K562 (cell line): Measurements from ENCODE around the gene FMN1. TPM values are rescaled to one million over a fixed set of nuclear protein-coding genes. Genes with fewer than 3 reads are reported as not detected.

Experiments used
- ATAC-seq: fragments of 200-7000 bp; cut with Tn5 transposase; 3 replicates; pipeline ENCODE4 v1.9.1; 2020; ENCODE audit warnings: moderate library complexity
- BruUV-seq: library from RNA; stranded (reverse); fragments of 400-500 nt; replicated peaks from 2 replicates; lab custom pipeline; 2021; lab: Mats Ljungman, UMichigan
- CTCF ChIA-PET: fragments of 300-600 bp; formaldehyde crosslinking; extraction: SDS; loops from one replicate; lab custom pipeline; 2021; ENCODE audit warnings: low intra/inter-chr PET ratio; lab: Yijun Ruan, JAX
- POLR2A ChIA-PET: fragments of 300-600, 350-650 bp; sonication (Branson Sonifier 250); formaldehyde crosslinking; extraction: SDS; loops from one replicate; lab custom pipeline; 2021; ENCODE audit warnings: antibody characterized with exemption, inconsistent platforms; lab: Yijun Ruan, JAX
- DNase-seq, 4 experiments: peaks; one replicate each; pipeline versions ENCODE4 v3.0.0 to v3.0.0-alpha.2; 2011 to 2018; ENCODE audit warnings: low spot score in 3 of 4, mixed read lengths in 3 of 4; ENCODE audit errors: extremely low read depth in 1 of 4
- FAIRE-seq: peaks from 2 replicates; lab custom pipeline; 2011; peaks lifted over from hg19 to GRCh38; lab: Jason Lieb, UNC
- H2AFZ ChIP-seq: 2 replicates; pipeline ENCODE4 v1.6.0; 2011; ENCODE audit warnings: low read depth, low read length, control low read depth, inconsistent platforms
- H3K27ac ChIP-seq: fragments of 200-600 bp; 3 replicates; pipeline ENCODE4 v1.8.0; 2011; ENCODE audit warnings: low read depth, mild to moderate bottlenecking, control low read depth, inconsistent platforms, low read length, moderate library complexity, mixed read lengths; ENCODE audit errors: extremely low read depth
- H3K27me3 ChIP-seq, 2 experiments: fragments of 300-600 bp in 1 of 2; 2 replicates in 1 of 2; 3 replicates in 1 of 2; pipeline versions ENCODE4 v1.6.0 to v1.8.0; 2011; ENCODE audit warnings: inconsistent platforms in 2 of 2, low read length in 2 of 2, mild to moderate bottlenecking in 1 of 2, mixed read lengths in 1 of 2, moderate library complexity in 1 of 2; ENCODE audit not compliant: control insufficient read depth in 2 of 2, insufficient read depth in 2 of 2
- H3K36me3 ChIP-seq: fragments of 300-600 bp; 3 replicates; pipeline ENCODE4 v1.8.0; 2011; ENCODE audit warnings: mild to moderate bottlenecking, low read length, inconsistent platforms; ENCODE audit not compliant: control insufficient read depth, insufficient read depth
- H3K4me1 ChIP-seq, 2 experiments: fragments of 200-600 bp in 1 of 2; replicated peaks in 1 of 2; 2 replicates in 1 of 2; 3 replicates in 1 of 2; pipeline versions ENCODE4 v1.5.1 to v1.8.0; 2011; ENCODE audit warnings: inconsistent platforms in 2 of 2, low read length in 2 of 2, mild to moderate bottlenecking in 1 of 2, mixed read lengths in 1 of 2, moderate library complexity in 1 of 2; ENCODE audit not compliant: control insufficient read depth in 2 of 2, insufficient read depth in 2 of 2
- H3K4me2 ChIP-seq: 2 replicates; pipeline ENCODE4 v1.6.1; 2011; ENCODE audit warnings: low read length, control low read depth, inconsistent platforms, mixed read lengths; ENCODE audit not compliant: insufficient read depth
- H3K4me3 ChIP-seq: fragments of 200-600 bp; sonication (generic), shearing (Covaris generic); 2 replicates; pipeline ENCODE4 v1.5.1; 2016; ENCODE audit warnings: control low read depth, inconsistent platforms
- H3K79me2 ChIP-seq: fragments of 200-600 bp; 3 replicates; pipeline ENCODE4 v1.8.0; 2011; ENCODE audit warnings: low read length, inconsistent platforms; ENCODE audit not compliant: control insufficient read depth, insufficient read depth
- H3K9ac ChIP-seq, 2 experiments: 2 replicates each; pipeline versions ENCODE4 v1.6.0 to v1.6.1; 2011; ENCODE audit warnings: low read depth in 2 of 2, low read length in 2 of 2, control low read depth in 1 of 2, inconsistent platforms in 1 of 2, mild to moderate bottlenecking in 1 of 2, mixed read lengths in 1 of 2; ENCODE audit not compliant: insufficient read depth in 1 of 2
- H3K9me1 ChIP-seq: one replicate; pipeline ENCODE4 v1.6.0; 2011; ENCODE audit warnings: inconsistent platforms, mild to moderate bottlenecking, low read length, moderate library complexity; ENCODE audit not compliant: control insufficient read depth, insufficient read depth
- H3K9me3 ChIP-seq: replicated peaks from 2 replicates; pipeline ENCODE4 v1.5.1; 2011; ENCODE audit warnings: low read depth, low read length, inconsistent platforms; ENCODE audit not compliant: control insufficient read depth, insufficient read depth
- H4K20me1 ChIP-seq: replicated peaks from 2 replicates; pipeline ENCODE4 v1.6.1; 2011; ENCODE audit warnings: low read length, inconsistent platforms, mixed read lengths; ENCODE audit not compliant: control insufficient read depth, insufficient read depth
- ASH1L ChIP-seq: fragments of 450-650 bp; IDR thresholded peaks from 2 replicates; pipeline ENCODE4 v1.6.1; 2018; ENCODE audit warnings: borderline replicate concordance, mild to moderate bottlenecking, low read depth; ENCODE audit not compliant: partially characterized antibody
- ELK1 ChIP-seq: sonication (generic); formaldehyde crosslinking; IDR thresholded peaks from 2 replicates; pipeline ENCODE4 v1.8.1; 2022; ENCODE audit warnings: missing genetic modification reagents
- FOXM1 ChIP-seq, 2 experiments: fragments of 450-650 bp in 1 of 2; sonication (generic) in 1 of 2; formaldehyde crosslinking in 1 of 2; IDR thresholded peaks; 2 replicates each; pipeline versions ENCODE4 v1.6.1 to v1.9.0; 2017 to 2022; ENCODE audit warnings: low read depth in 2 of 2, mild to moderate bottlenecking in 2 of 2, missing genetic modification reagents in 1 of 2, moderate library complexity in 1 of 2
- GATAD2A ChIP-seq: fragments of 450-650 bp; IDR thresholded peaks from 2 replicates; pipeline ENCODE4 v1.6.1; 2017
- HSF4 ChIP-seq: fragments of 250-450 bp; sonication (Bioruptor Pico); IDR thresholded peaks from 2 replicates; pipeline ENCODE4 v2.1.2; 2022; ENCODE audit warnings: mild to moderate bottlenecking, moderate library complexity, borderline replicate concordance
- MAZ ChIP-seq, 2 experiments: fragments of 450-650 bp in 1 of 2; sonication (generic) in 1 of 2; formaldehyde crosslinking; IDR thresholded peaks in 1 of 2; conservative IDR thresholded peaks in 1 of 2; 2 replicates each; pipeline versions ENCODE4 v1.4.0 to v1.5.0; 2020; ENCODE audit warnings: mild to moderate bottlenecking in 1 of 2, missing genetic modification reagents in 1 of 2
- MEF2A ChIP-seq: IDR thresholded peaks from 2 replicates; pipeline ENCODE4 v1.6.1; 2011; ENCODE audit warnings: low read depth, mild to moderate bottlenecking, low read length, moderate library complexity; ENCODE audit not compliant: control insufficient read depth
- NFRKB ChIP-seq: fragments of 450-650 bp; IDR thresholded peaks from 2 replicates; pipeline ENCODE4 v1.6.1; 2016; ENCODE audit warnings: low read depth
- NFYB ChIP-seq: IDR thresholded peaks from 2 replicates; pipeline ENCODE4 v1.6.1; 2011; ENCODE audit warnings: mild to moderate bottlenecking, moderate library complexity; ENCODE audit not compliant: insufficient read length; ENCODE audit errors: extremely low read depth
- NR1H2 ChIP-seq: sonication (generic); formaldehyde crosslinking; IDR thresholded peaks from 2 replicates; pipeline ENCODE4 v1.4.0; 2020; ENCODE audit warnings: mild to moderate bottlenecking, missing genetic modification reagents
- POLR3G ChIP-seq: IDR thresholded peaks from 2 replicates; pipeline ENCODE4 v1.6.1; 2011; ENCODE audit not compliant: insufficient read length, insufficient replicate concordance; ENCODE audit errors: extremely low read depth
- THRAP3 ChIP-seq: fragments of 450-650 bp; IDR thresholded peaks from 2 replicates; pipeline ENCODE4 v1.6.1; 2016; ENCODE audit warnings: mild to moderate bottlenecking, inconsistent platforms, borderline replicate concordance
- TRIM25 ChIP-seq: fragments of 450-650 bp; IDR thresholded peaks from 2 replicates; pipeline ENCODE4 v1.7.0; 2016; ENCODE audit warnings: borderline replicate concordance
- ZBTB5 ChIP-seq: fragments of 450-650 bp; IDR thresholded peaks from 2 replicates; pipeline ENCODE4 v1.6.1; 2017; ENCODE audit warnings: antibody characterized with exemption
- ZNF140 ChIP-seq: fragments of 250-450 bp; sonication (Bioruptor Pico); IDR thresholded peaks from 2 replicates; pipeline ENCODE4 v1.8.0; 2021; ENCODE audit warnings: moderate library complexity, mild to moderate bottlenecking, inconsistent platforms
- ZNF398 ChIP-seq: fragments of 250-450 bp; sonication (Bioruptor Pico); IDR thresholded peaks from 2 replicates; pipeline ENCODE4 v1.8.0; 2021; ENCODE audit warnings: moderate library complexity, mild to moderate bottlenecking, inconsistent platforms
- WGBS: fragments of 100-300 bp; shearing (Covaris generic); methylation state at CpG from one replicate; pipeline ENCODE4 v1.1.6; 2016; ENCODE audit warnings: low coverage, mixed read lengths; ENCODE audit not compliant: insufficient coverage; ENCODE audit errors: missing lambda C conversion rate; 5-methylcytosine and 5-hydroxymethylcytosine counted together
- in situ Hi-C: fragments of 300-500 bp; cut with MboI; formaldehyde crosslinking; loops from 4 replicates; pipeline ENCODE4 v1.15.0; 2018; ENCODE audit warnings: inconsistent platforms, mixed read lengths
- intact Hi-C: fragments of 100-400 bp; cut with micrococcal nuclease; formaldehyde crosslinking; loops from 2 replicates; pipeline ENCODE4 v1.14.2; 2022
- polyA plus RNA-seq, 8 experiments: library from polyadenylated mRNA; depleted of rRNA in 4 of 8; stranded (reverse) in 5 of 8; unstranded in 3 of 8; fragments of >200 nt; fragmentation: Nextera tagmentation in 2 of 8; fragmentation: Illumina TruSeq in 1 of 8; extraction: Ambion mirVana in 2 of 8; extraction: Trizol in 1 of 8; gene quantifications; 2 replicates each; pipeline versions ENCODE4 v1.2.1 to v1.2.3, GENCODE V29; 2011 to 2014; ENCODE audit warnings: inconsistent platforms in 1 of 8, missing spikeins in 1 of 8
- total RNA-seq, 7 experiments: library from RNA; depleted of rRNA in 6 of 7; stranded (reverse); fragments of >200 nt in 6 of 7; fragmentation: Illumina TruSeq in 2 of 7; extraction: Trizol in 2 of 7; gene quantifications; 2 replicates each; pipeline versions ENCODE4 v1.2.1 to v1.2.3, GENCODE V29; 2011 to 2021; ENCODE audit warnings: low replicate concordance in 1 of 7

Gene FMN1
- total and polyA plus RNA-seq, 9 of the 15 experiments (the other 6 are each of a cell fraction or from before 2014, with no cell fraction given): 0.03 to 0.07 (median 0.04) TPM; not detected in 6

GRCh38 chr15:32738666-32739065, 455.8 kb downstream of the FMN1 start:
- CTCF ChIA-PET: no interaction called here
- H3K79me2 ChIP-seq: no peaks in the 10 kb centered on the region
- H3K9me3 ChIP-seq: no peaks in the 10 kb centered on the region
- H3K9ac ChIP-seq: no peak overlapping the region
- no peaks in the 10 kb centered on the region for H3K27me3 ChIP-seq
- H4K20me1 ChIP-seq: no peaks in the 10 kb centered on the region
- H2AFZ ChIP-seq: no peak overlapping the region
- POLR2A ChIA-PET: no interaction called here
- no peak for DNase-seq
- H3K9me1 ChIP-seq: no peaks in the 10 kb centered on the region
- no peak overlapping the region for H3K27ac ChIP-seq
- H3K36me3 ChIP-seq: no peaks in the 10 kb centered on the region
- no peaks in the 10 kb centered on the region for H3K4me1 ChIP-seq
- WGBS: 7% methylated on average over 1 of the region's 1 CpG
- no peak overlapping the region for H3K4me3 ChIP-seq
- no TSS peak for BruUV-seq
- FAIRE-seq: no peak
- H3K4me2 ChIP-seq: no peak overlapping the region
- no peak for ATAC-seq
- intact Hi-C loops (no loop called here), in situ Hi-C loops (no loop called here)
- TF ChIP-seq NFYB (no peak), ZNF398 (CRISPR knock-in tag) (no peak), ELK1 (CRISPR knock-in tag) (no peak), GATAD2A (no peak), ZNF140 (no peak), MEF2A (no peak), MAZ (CRISPR knock-in tag; conservative IDR thresholded peaks at IDR 0.05 in 1 of 2, IDR thresholded peaks at IDR 0.05 in 1 of 2) (no peak), ASH1L (no peak), NFRKB (no peak), TRIM25 (no peak), POLR3G (no peak), HSF4 (no peak), ZBTB5 (no peak), FOXM1 (IDR thresholded peaks at IDR 0.05; ENCODE audit: low read depth) (no peak), FOXM1 (CRISPR knock-in tag; IDR thresholded peaks at IDR 0.05; ENCODE audit: low read depth) (no peak), THRAP3 (no peak), NR1H2 (no peak)
